SIG-M5 treated with dmso at 0.1 percent for 504 hours (cell line): ENCODE measurements around the gene USP22.
"Not testable (repeated sequence)": the region's sequence is repeated elsewhere in the genome, so short reads cannot be mapped to it uniquely, and the experiment has no call there.

ENCODE experiments used
- DNase-seq: peaks from one replicate; lab custom pipeline; 2025; ENCODE audit not compliant: unreplicated experiment; lab: John Stamatoyannopoulos, UW

USP22 gene

DNA sequence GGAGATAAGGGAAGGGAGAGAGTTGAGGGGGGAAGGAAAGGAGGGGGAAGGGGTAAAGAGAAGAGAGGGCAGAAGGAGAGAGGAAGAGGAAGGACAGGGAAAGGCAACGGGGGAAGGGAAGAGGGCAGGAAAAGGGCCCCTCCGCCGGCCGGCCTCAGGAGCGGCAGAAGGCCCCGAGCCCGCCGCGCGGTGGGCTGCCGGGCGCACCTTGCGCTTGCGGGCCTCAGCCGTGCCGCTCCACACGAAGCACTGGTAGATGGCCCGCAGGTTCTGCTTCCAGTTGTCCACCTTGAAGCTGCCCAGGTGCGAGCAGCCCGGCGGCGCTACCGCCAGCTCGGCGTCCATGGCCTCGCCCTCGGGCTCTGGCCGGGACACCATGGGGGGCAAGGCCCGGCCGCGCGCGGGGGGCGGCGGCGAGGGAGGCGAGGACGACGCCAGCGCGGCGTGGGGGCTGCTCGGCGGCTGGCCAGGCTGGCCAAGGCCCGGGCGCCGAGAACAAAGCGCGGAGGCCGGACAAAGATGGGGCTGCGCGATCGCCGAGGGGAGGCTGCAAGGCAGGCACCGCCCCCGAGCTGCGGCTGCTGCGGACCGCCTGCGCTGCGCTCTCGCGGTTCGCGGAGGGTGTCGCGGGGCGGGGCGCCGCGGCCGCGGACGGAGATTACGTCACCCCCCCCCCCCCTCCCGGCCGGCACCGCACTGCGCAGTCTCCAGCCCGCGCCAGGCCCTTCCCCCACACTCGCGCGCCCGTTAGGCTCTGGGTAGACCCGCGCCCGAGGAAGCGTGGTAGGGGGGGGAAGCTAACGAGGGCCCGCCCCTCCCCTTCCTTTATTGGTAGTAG is at the start of gene USP22:
USP22 (minus strand) TSS at position 554 of the 838 bp plus-strand sequence; CDS start at position 378, 176 bp downstream.
- no peak for DNase-seq

- DNase-seq: no peak
These were observed 48.2 kb upstream of the USP22 start for GRCh38 chr17:21090902-21091618.

GRCh38 chr17:21089933-21090901 is 47.4 kb upstream of the USP22 start:
- DNase-seq: no peak

GRCh38 chr17:21089145-21089544 is 46.3 kb upstream of the USP22 start:
- no peak for DNase-seq

GRCh38 chr17:21085707-21086106 is 42.9 kb upstream of the USP22 start:
- DNase-seq: no peak

DNA sequence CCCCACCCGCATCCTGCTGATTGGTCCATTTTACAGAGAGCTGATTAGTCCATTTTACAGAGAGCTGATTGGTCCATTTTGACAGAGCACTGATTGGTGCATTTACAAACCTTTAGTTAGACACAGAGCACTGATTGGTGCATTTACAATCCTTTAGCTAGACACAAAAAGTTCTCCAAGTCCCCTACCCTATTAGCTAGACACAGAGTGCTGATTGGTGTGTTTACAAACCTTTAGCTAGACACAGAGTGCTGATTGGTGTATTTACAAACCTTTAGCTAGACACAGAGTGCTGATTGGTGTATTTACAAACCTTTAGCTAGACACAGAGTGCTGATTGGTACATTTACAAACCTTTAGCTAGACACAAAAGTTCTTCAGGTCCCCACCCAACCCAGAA is 42.5 kb upstream of the USP22 start:
- not testable (repeated sequence) for DNase-seq

GRCh38 chr17:21082001-21082436 is 39.2 kb upstream of the USP22 start:
- peak; percentile 9 for DNase-seq

DNA sequence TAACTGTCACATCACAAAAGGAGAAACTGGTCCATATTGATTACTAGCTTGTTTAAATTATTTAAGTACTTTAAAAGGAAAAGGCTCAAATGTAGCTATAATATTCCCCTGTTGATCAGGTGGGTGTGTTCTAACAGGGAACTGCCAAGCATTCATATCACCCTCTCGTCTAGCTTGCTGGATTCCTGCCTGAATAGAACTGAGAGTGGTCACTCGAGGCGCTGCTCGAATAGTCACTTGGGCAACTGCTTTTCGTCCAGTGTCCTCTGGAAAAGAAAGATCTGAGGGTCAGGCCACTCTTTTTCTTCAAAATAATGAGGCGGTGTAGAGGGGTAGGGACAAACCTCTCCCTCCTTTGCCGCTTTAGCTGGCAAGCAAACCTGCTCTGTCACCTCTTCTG is 36.4 kb upstream of the USP22 start:
- DNase-seq: no peak

- no peak for DNase-seq
These were observed 35.4 kb upstream of the USP22 start for GRCh38 chr17:21078016-21078780.

- no peak for DNase-seq
These were observed 34.5 kb upstream of the USP22 start for GRCh38 chr17:21077281-21077680.

- no peak for DNase-seq
These were observed 33.4 kb upstream of the USP22 start for GRCh38 chr17:21076242-21076641.

- no peak for DNase-seq
These were observed 32.9 kb upstream of the USP22 start for GRCh38 chr17:21075739-21076085.

GRCh38 chr17:21072745-21073197 is 30.0 kb upstream of the USP22 start:
- no peak for DNase-seq

- no peak for DNase-seq
These were observed 23.6 kb upstream of the USP22 start for GRCh38 chr17:21066394-21066793.

- no peak for DNase-seq
These were observed 19.2 kb upstream of the USP22 start for GRCh38 chr17:21061971-21062526.

DNA sequence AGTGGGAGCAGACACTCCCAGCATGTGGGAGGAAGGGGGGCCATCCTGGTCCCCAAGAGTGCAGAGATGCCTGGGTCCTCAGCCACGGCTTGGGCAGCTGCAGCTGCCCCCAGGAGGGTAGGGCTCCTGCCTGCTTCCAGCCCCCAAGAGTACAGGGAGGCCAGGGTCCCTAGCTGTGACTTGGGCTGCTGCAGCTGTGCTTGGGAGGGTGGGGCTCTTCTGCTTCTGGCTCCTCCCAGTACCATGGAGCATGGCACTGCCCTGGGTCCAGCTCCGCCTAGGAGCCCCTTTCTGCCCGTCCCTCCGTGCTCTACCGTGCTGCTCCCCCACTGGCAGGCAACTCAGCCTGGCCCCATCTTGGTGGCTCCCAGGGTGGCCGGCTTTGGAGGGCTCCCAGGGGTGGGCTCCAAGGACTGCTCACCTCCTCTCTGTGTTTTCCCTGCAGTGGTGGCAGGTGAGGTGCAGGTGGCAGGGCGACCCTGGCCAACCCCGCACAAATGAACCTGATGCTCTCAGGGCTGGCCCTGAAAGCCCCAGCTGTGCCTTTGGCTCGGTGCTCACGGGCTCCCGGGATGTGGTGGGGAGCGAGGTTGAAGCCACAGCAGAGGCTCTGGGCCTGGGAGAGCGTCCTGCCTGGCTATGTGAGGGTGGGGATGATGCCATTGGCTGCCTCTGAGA is 18.5 kb upstream of the USP22 start:
- DNase-seq: no peak

DNA sequence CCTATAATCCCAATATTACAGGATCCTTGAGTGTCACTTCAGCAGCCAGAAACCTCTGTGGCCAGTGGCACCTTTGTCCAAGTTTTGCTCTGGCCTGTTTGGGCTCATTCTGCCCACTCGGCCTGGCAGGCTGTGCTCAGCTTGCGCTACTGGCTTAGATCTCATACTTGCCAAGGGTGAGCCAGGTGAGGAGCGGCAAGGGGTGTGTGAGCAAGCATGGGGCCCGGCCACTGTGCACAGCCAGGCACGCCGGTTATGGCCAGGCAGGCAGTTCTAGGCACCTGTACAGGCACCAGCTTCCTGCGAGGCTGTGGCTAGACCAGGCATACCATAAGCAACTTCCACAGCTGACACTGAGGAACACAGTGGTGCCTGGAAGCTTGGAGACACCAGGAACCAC is 16.9 kb upstream of the USP22 start:
- no peak for DNase-seq

GRCh38 chr17:21058098-21058893 is 15.5 kb upstream of the USP22 start:
- no peak for DNase-seq

DNA sequence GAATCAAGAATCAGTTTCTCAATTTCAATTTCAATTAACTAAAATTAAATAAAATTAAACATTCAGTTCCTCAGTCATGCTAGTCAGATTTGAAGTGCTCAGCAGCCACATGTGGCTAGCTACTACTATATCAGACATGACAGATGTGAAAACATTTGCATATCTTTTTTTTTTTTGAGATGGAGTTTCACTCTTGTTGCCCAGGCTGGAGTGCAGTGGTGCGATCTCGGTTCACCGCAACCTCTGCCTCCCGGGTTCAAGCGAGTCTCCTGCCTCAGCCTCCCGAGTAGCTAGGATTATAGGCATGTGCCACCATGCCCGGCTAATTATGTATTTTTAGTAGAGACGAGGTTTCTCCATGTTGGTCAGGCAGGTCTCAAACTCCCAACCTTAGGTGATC is 10.2 kb upstream of the USP22 start:
- DNase-seq: not testable (repeated sequence)
